ENCODE measurements around the gene ZNF446. TPM values are rescaled to one million over a fixed set of nuclear protein-coding genes. Genes with fewer than 3 reads are reported as not detected.
"Not testable (repeated sequence)": the region's sequence is repeated elsewhere in the genome, so short reads cannot be mapped to it uniquely, and the experiment has no call there.

Gene ZNF446
- total RNA-seq, 1 donor, result 7.3 TPM

DNA sequence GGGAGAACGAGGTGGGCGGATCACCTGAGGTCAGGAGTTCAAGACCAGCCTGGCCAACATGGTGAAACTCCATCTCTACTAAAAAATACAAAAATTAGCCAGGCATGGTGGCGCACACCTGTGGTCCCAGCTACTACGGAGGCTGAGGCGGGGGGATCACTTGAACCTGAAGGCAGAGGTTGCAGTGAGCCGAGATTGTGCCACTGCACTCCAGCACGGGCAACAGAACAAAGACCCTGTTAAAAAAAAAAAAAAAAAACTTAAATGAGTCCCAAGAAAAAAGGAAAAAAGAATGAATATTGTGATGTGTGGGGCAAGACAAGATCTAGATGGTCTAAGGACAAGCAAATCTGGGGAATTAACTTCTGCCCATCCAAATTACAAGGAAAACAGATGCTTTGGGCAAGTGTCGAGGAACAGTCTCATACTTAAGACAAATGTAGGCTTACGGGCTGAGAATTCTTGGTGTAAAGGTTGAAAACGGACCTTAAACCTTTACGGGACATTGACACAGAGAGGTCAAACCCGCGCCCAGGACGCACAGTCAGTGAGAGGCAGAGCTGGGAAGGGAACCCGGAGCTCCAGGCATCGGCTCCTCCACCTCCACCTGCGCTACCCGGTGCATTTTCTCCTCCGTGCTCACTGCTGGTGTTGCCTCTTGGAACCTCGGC is 9.9 kb upstream of the ZNF446 start:
- no peak for DNase-seq (ENCODE audit: low read depth)
- TF ChIP-seq, protein P1, sequence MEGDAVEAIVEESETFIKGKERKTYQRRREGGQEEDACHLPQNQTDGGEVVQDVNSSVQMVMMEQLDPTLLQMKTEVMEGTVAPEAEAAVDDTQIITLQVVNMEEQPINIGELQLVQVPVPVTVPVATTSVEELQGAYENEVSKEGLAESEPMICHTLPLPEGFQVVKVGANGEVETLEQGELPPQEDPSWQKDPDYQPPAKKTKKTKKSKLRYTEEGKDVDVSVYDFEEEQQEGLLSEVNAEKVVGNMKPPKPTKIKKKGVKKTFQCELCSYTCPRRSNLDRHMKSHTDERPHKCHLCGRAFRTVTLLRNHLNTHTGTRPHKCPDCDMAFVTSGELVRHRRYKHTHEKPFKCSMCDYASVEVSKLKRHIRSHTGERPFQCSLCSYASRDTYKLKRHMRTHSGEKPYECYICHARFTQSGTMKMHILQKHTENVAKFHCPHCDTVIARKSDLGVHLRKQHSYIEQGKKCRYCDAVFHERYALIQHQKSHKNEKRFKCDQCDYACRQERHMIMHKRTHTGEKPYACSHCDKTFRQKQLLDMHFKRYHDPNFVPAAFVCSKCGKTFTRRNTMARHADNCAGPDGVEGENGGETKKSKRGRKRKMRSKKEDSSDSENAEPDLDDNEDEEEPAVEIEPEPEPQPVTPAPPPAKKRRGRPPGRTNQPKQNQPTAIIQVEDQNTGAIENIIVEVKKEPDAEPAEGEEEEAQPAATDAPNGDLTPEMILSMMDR (IDR thresholded peaks at IDR 0.05; ENCODE audit: insufficient read depth, low read depth, low read length), result no peak
- peak overlapping the region; percentile 80 for H3K4me3 ChIP-seq (ENCODE audit: low read depth, low read length)

DNA sequence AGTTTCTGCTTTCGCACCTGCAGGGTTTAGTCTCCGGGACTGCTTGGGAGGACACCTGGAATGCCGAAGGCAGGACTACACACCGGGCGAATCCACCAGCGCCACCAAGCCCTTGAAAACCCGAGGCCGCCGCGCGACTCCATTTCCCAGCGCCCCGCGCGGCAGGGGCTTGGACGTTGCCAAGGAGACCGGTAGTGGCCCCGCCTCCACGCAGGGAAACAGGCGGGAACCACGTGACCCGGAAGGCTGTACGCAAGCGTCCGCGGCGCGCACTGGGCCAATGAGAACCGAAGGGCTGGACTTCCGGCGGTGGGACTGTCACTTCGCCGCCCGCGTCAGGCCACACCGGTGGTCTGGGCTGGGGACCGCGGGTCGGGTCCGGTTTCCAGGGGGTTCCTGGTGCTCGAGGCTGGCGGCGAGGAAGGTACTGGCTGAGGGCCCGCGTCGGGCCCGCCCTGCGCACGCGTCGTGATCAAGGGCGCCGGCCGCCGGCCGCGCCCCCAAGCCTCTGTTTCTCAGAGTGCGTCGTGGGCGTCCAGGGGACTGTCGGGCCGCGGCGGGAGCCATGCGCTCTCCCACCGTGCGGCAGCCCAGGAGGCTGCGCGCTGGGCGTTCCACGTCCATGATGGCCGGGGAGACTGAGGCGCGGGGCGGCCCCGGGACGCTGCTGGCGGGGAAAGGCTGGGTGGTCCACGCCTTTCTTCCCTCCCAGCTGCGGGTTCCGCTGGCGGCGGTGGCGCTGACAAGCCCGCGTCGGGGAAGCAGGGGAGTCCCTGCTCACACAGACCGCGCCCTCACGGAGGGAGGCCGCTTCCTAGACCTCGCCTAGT is 9.2 kb upstream of the ZNF446 start, which contains the start of gene ZNF324:
TSS of gene ZNF324 (plus strand) at position 321 of the 830 bp plus-strand sequence. CDS start 2,106 bp downstream, outside the sequence.
- H3K4me3 ChIP-seq (ENCODE audit: low read depth, low read length), result peak within 1 kb of the TSS; percentile 80
- DNase-seq (ENCODE audit: low read depth), result peak; percentile 96
- TF ChIP-seq, protein P1 (IDR thresholded peaks at IDR 0.05; ENCODE audit: insufficient read depth, low read depth, low read length), result no peak

DNA sequence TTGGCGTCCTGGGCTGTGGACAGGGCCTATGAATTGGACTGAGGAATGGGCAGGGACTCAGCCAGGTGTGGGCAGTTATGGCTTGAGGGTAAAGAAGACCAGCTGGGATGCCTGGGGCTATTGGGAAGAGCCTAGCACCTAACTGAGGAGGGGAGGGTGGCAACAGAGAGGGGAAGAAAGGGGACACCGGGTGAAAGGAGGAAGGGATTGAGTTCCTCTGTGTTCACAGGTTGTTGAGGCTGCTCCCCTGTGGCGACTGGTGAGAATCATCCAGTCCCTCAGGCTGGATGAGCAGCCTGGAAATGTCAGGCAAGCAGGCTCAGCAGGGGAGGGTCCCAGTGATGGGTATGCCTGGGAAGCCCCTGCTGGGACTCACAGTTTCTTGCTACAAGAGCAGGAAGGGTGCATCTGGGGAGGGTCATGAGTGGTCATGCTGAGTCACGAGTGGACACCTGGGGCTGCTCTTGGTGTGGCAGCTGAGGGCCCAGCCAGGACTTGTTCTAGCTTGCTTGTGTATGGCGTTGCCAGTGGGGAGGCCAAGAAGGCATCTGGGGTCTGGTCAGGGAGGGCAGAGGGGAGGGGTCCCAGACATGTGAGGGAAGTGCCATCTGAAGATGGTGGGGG is 7.8 kb upstream of the ZNF446 start:
- TF ChIP-seq, protein P1 (IDR thresholded peaks at IDR 0.05; ENCODE audit: insufficient read depth, low read depth, low read length), result no peak
- no peak for DNase-seq (ENCODE audit: low read depth)
- H3K4me3 ChIP-seq (ENCODE audit: low read depth, low read length), result no peak overlapping the region

DNA sequence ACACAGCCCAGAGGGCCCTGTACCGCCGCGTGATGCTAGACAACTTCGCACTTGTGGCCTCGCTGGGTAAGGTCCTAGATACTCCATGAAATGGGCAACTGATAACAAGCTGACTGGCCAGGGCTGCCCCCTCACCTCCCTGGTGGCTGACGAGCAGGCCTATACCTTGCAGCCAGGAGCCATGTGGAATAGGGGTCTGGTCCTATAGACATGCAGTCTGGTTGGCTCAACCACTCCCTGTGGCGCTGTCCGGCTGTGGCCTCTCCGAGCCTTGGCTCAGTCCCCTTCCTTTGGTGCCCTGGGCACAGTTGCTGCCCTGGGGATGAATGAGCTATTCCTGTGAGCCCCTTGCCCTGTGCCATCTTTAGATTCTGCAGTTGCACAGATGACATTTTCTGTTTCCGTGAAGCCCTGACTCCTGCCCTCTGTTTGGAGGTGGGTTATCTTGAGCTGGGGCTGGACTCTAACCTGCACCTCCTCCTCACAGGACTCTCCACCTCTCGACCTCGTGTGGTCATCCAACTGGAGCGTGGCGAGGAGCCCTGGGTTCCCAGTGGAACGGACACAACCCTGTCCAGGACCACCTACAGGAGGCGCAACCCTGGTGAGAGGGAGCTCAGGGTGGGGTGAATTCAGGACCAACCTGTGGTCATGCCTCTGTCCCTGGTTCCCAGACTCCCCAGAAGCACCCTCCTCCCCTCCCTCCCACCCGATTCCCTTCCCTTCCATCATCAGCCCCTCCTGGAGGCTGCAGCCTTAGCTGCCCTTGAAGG is 6.7 kb upstream of the ZNF446 start:
- H3K4me3 ChIP-seq (ENCODE audit: low read depth, low read length), result no peak overlapping the region
- TF ChIP-seq, protein P1 (IDR thresholded peaks at IDR 0.05; ENCODE audit: insufficient read depth, low read depth, low read length), result no peak
- DNase-seq (ENCODE audit: low read depth), result no peak

DNA sequence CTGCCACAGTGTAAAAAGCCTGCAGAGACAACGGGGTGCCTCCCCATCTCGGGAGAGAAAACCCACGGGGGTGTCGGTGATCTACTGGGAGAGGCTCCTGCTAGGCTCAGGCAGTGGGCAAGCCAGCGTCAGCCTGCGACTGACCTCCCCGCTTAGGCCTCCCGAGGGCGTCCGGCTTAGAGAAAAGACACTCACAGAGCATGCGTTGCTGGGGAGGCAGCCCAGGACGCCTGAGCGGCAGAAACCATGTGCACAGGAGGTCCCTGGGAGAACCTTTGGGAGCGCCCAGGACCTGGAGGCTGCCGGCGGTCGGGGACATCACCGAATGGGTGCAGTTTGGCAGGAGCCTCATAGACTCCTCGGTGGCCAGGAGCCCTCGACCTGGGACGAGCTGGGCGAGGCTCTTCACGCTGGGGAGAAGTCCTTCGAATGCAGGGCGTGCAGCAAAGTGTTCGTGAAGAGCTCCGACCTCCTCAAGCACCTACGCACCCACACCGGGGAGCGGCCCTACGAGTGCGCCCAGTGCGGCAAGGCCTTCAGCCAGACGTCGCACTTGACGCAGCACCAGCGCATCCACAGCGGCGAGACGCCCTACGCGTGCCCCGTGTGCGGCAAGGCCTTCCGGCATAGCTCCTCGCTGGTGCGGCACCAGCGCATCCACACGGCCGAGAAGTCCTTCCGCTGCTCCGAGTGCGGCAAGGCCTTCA is 5.2 kb upstream of the ZNF446 start:
- not testable (repeated sequence) for H3K4me3 ChIP-seq (ENCODE audit: low read depth, low read length)

DNA sequence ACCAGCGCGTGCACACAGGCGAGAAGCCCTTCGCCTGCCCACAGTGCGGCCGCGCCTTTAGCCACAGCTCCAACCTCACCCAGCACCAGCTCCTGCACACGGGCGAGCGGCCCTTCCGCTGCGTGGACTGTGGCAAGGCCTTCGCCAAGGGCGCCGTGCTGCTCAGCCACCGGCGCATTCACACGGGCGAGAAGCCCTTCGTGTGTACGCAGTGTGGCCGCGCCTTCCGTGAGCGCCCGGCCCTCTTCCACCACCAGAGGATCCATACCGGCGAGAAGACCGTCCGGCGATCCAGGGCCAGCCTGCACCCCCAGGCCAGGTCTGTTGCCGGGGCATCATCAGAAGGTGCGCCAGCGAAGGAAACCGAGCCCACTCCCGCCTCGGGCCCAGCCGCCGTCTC is 4.4 kb upstream of the ZNF446 start:
- no peak for DNase-seq (ENCODE audit: low read depth)
- TF ChIP-seq, protein P1 (IDR thresholded peaks at IDR 0.05; ENCODE audit: insufficient read depth, low read depth, low read length), result no peak
- no peak overlapping the region for H3K4me3 ChIP-seq (ENCODE audit: low read depth, low read length)

More for the DNA sequence above, 5.2 kb upstream of the ZNF446 start:
- DNase-seq (ENCODE audit: low read depth), result not testable (repeated sequence)
